Left ventricle myocardium inferior (tissue), 1 donor: ENCODE data around the gene MYH9. TPM values are rescaled to one million over a fixed set of nuclear protein-coding genes. Genes with fewer than 3 reads are reported as not detected.

Experiments
- DNase-seq: peaks from one replicate; pipeline ENCODE4 v3.0.0-alpha.2; 2020
- H3K27ac ChIP-seq: fragments of 200-600 bp; replicated peaks from 2 replicates; pipeline ENCODE4 v1.8.0; 2021
- H3K27me3 ChIP-seq: fragments of 200-600 bp; 2 replicates; pipeline ENCODE4 v1.8.0; 2021; ENCODE audit warnings: low read depth
- H3K36me3 ChIP-seq: fragments of 200-600 bp; 2 replicates; pipeline ENCODE4 v1.8.0; 2021
- H3K4me1 ChIP-seq: fragments of 200-600 bp; 2 replicates; pipeline ENCODE4 v1.8.0; 2021
- H3K4me3 ChIP-seq: fragments of 200-600 bp; 2 replicates; pipeline ENCODE4 v1.8.0; 2021; ENCODE audit warnings: mild to moderate bottlenecking, moderate library complexity
- H3K9me3 ChIP-seq: fragments of 200-600 bp; replicated peaks from 2 replicates; pipeline ENCODE4 v1.8.0; 2021
- intact Hi-C: fragments of 100-400 bp; cut with micrococcal nuclease; formaldehyde crosslinking; loops from one replicate; pipeline ENCODE4 v1.11.0; 2022
- total RNA-seq: library from RNA; stranded (reverse); fragmentation: NEBNext Ultra II Directional; extraction: Animal tissue kit (Norgen Biotek cat#: 25700); gene quantifications from one replicate; pipeline ENCODE4 v1.2.1, GENCODE V29; 2021
- TF ChIP-seq, protein P1 (sequence below): fragments of 200-600 bp; IDR thresholded peaks from 2 replicates; pipeline ENCODE4 v1.8.0; 2021; ENCODE audit warnings: antibody characterized with exemption, mild to moderate bottlenecking, borderline replicate concordance
- donor health status: DM: no; HTN: yes; CAD: no; lungs with severe emphysema.

Gene MYH9
- total RNA-seq, 1 donor from 2014 or later, result 150 TPM

DNA sequence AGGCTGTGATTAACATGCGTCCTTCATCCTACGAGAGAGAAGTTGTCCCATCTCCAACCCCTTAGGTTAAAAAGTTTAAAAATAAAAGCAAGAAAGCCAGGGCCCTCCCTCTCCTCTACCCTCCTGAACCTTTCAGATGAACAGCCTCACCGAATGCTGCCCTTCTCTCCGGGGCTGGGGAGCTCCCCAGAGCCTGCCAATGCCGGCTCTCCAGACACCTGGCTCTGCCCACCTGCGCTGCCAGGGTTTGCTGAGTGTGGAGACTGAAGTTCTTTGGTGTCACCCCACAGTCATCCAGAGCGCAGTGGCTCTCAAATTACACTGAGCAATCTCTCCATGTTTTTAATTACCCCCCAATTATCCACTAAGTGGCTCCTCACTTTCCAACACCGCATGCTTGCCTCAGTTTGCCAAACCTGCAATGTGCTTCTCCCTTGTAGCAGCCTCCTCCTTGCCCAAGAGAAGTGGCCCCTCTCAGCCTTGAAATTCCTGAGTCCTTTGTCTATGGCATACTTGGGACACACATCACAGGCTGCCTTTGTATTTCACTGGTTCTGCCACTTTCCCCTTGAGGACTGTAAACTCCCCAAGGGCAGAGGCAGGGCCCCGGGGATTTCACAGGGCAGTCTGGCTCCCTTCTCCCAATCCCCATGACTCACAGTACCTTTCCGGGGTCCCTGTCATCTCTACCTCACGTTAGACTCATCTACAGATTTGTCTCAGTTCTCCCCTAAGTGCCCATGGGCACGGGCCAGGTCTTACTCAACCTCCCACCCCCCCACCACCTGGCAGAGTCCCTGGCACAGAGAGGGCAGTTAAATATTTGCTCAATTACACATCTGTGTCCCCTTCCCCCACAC, 2.0 kb downstream of the MYH9 start:
- intact Hi-C loops, result loop anchor here (10.0 kb wide), 1 partner anchor 51 kb away; no protein-coding TSS in a partner anchor
- Histone ChIP-seq H3K27me3 (no peaks in the 10 kb centered on the region), H3K4me3 (peak overlapping the region; percentile 92), H3K9me3 (no peaks in the 10 kb centered on the region), H3K36me3 (peaks cover 13% of the 10 kb centered on the region), H3K4me1 (peaks cover 84% of the 10 kb centered on the region), H3K27ac (peak overlapping the region; percentile 100)
- TF ChIP-seq, protein P1, sequence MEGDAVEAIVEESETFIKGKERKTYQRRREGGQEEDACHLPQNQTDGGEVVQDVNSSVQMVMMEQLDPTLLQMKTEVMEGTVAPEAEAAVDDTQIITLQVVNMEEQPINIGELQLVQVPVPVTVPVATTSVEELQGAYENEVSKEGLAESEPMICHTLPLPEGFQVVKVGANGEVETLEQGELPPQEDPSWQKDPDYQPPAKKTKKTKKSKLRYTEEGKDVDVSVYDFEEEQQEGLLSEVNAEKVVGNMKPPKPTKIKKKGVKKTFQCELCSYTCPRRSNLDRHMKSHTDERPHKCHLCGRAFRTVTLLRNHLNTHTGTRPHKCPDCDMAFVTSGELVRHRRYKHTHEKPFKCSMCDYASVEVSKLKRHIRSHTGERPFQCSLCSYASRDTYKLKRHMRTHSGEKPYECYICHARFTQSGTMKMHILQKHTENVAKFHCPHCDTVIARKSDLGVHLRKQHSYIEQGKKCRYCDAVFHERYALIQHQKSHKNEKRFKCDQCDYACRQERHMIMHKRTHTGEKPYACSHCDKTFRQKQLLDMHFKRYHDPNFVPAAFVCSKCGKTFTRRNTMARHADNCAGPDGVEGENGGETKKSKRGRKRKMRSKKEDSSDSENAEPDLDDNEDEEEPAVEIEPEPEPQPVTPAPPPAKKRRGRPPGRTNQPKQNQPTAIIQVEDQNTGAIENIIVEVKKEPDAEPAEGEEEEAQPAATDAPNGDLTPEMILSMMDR, result no peak
- peak; percentile 51 for DNase-seq

DNA sequence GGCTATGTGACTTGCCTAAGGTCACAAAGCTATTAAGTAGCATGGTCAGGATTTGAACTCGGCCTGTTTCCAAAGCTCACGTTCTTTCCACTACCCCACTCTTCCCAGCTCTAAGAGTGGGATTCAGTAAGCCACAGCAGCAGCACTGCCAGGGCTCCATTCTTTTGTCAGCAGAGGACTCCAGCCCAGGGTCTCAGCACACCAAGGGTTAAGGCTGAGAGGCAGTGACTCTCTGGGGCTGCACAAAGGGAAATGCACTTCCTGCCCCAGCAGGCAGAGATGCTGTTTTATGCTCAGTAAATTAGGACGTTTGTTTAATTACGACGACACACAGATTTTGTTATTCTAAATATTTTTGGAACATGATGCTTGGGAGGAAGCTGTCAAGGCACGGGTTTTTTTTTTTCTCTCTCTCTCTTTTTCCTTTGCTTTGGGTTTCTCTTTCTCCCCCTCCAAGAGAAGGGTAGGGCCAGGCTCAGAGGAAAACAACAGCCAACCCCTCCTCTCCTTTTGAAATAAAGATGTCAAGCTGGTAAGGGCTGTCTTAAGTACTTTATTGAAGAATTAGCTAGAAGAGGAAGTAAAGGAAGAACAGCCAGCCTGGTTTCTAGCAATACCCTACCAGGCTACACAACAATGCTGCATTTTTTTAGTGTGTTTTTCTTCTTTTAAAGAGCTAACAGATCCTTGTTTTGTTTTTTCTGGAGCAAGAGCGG, 2.8 kb downstream of the MYH9 start:
- Histone ChIP-seq H3K4me1 (peaks cover 92% of the 10 kb centered on the region), H3K4me3 (peak overlapping the region; percentile 92), H3K9me3 (no peaks in the 10 kb centered on the region), H3K27me3 (no peaks in the 10 kb centered on the region), H3K36me3 (peaks cover 15% of the 10 kb centered on the region), H3K27ac (peak overlapping the region; percentile 100)
- intact Hi-C loops, result loop anchor here (10.0 kb wide), 1 partner anchor 50 kb away; no protein-coding TSS in a partner anchor
- TF ChIP-seq, protein P1, result peak; percentile 41
- DNase-seq, result no peak

DNA sequence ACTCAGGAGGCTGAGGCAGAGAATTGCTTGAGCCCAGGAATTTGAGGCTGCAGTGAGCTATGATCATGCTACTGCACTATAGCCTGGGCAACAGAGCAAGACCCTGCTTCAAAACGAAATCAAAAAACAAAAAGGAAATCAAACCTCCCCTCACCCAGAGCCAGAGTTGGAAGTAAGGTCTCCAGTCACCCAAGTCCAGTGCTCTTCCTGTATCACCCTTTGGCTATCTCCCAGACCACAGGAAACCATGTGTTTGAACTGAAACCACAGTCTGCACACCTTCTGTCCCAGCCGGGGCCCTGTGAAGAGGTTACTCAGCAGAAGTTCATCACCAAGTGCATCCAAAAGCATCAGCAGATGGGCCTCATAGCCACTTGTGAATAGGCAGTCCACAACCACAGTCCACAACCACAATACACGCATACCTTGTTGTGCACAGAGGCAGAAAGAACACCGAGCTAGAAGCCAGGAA, 4.6 kb downstream of the MYH9 start:
- peaks cover 15% of the 10 kb centered on the region for H3K36me3 ChIP-seq
- intact Hi-C loops, result loop anchor here (10.0 kb wide), 1 partner anchor 48 kb away; no protein-coding TSS in a partner anchor
- no peaks in the 10 kb centered on the region for H3K27me3 ChIP-seq
- no peak for DNase-seq
- TF ChIP-seq, protein P1, result no peak
- H3K27ac ChIP-seq, result peak overlapping the region; percentile 100
- H3K4me3 ChIP-seq, result peak overlapping the region; percentile 92
- H3K4me1 ChIP-seq, result peaks cover 96% of the 10 kb centered on the region
- H3K9me3 ChIP-seq, result no peaks in the 10 kb centered on the region

DNA sequence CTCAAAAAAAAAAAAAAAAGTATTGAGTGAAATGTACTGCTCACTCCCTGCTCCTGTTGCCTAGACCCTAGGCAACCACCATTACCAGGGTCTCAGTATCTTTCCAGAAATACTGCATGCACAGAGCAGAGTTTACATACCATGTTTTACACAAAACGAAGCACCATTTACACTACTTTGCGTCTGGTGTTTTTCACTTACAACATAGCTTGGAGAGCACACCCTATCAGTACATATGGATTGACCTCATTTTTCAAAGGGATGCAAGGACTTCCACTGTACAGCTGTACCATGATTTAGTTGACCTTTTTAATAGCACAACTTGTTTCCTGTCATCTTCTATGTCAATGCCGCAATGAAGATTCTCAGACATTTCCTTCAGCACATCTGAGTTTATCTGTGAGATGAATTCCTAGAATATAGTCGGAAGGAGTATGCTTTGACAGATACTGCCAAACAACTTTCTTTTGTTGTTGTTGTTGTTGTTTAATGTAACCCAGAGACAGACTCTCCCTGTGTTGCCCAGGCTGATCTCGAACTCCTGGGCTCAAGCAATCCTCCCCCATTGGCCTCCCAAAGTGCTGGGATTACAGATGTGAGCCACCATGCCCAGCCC, 6.1 kb downstream of the MYH9 start:
- intact Hi-C loops, result loop anchor here (10.0 kb wide), 1 partner anchor 47 kb away; no protein-coding TSS in a partner anchor
- Histone ChIP-seq H3K27ac (peak overlapping the region; percentile 100), H3K36me3 (peaks cover 14% of the 10 kb centered on the region), H3K4me1 (peaks cover 100% of the 10 kb centered on the region), H3K4me3 (peak overlapping the region; percentile 2), H3K9me3 (no peaks in the 10 kb centered on the region), H3K27me3 (no peaks in the 10 kb centered on the region)
- DNase-seq, result no peak
- TF ChIP-seq, protein P1, result no peak
